Thyroid gland (tissue), 4 donors: Measurements from ENCODE around the gene PAQR3. TPM values are rescaled to one million over a fixed set of nuclear protein-coding genes. Genes with fewer than 3 reads are reported as not detected.
A peak's percentile ranks its signal among the peaks of the same experiment; 100 is the strongest.

Experiments
- DNase-seq, 2 donors: peaks; one replicate each; pipeline ENCODE4 v3.0.0-alpha.2; 2019
- H3K27ac ChIP-seq, 3 donors: fragments of 200-600 bp; sonication (generic); 1 replicate in 2 of 3; 2 replicates in 1 of 3; pipeline ENCODE4 v1.5.1; 2016 to 2019; ENCODE audit warnings: mild to moderate bottlenecking in 1 of 3, moderate library complexity in 1 of 3
- H3K27me3 ChIP-seq: fragments of 200-600 bp; sonication (generic); one replicate; pipeline ENCODE4 v1.5.1; 2019
- H3K36me3 ChIP-seq, 2 donors: fragments of 200-600 bp; sonication (generic); one replicate each; pipeline ENCODE4 v1.5.1; 2016 to 2019
- H3K4me1 ChIP-seq, 2 donors: fragments of 200-600 bp; sonication (generic); one replicate each; pipeline ENCODE4 v1.5.1; 2017 to 2019
- H3K4me3 ChIP-seq, 3 donors: fragments of 200-600 bp; sonication (generic); replicated peaks in 1 of 3; 1 replicate in 2 of 3; 2 replicates in 1 of 3; pipeline ENCODE4 v1.5.1; 2016; ENCODE audit warnings: mild to moderate bottlenecking in 1 of 3
- H3K9me3 ChIP-seq: fragments of 200-600 bp; sonication (generic); one replicate; pipeline ENCODE4 v1.5.1; 2017
- CTCF ChIP-seq, 6 experiments: fragments of 200-600 bp in 3 of 6; fragments of 450-650 bp in 3 of 6; sonication (generic) in 3 of 6; IDR thresholded peaks; one replicate each; pipeline ENCODE4 v1.5.1; 2016 to 2019; ENCODE audit warnings: antibody characterized with exemption in 6 of 6, mild to moderate bottlenecking in 2 of 6, inconsistent platforms in 1 of 6, moderate library complexity in 1 of 6
- POLR2A ChIP-seq, 2 donors: fragments of 450-650 bp; IDR thresholded peaks; one replicate each; pipeline ENCODE4 v1.6.1; 2017; ENCODE audit warnings: antibody characterized with exemption in 2 of 2, mild to moderate bottlenecking in 2 of 2, moderate library complexity in 1 of 2
- WGBS, 2 donors: methylation state at CpG; one replicate each; pipeline ENCODE4 v1.1.5; 2017; 5-methylcytosine and 5-hydroxymethylcytosine counted together
- intact Hi-C: fragments of 100-400 bp; cut with DNase I; formaldehyde crosslinking; loops from one replicate; pipeline ENCODE4 v1.15.1; 2023
- total RNA-seq, 4 donors: library from RNA; depleted of rRNA; stranded (reverse); fragments of >200 nt; gene quantifications; one replicate each; pipeline ENCODE4 v1.2.3, GENCODE V29; 2016

The PAQR3 gene, protein sequence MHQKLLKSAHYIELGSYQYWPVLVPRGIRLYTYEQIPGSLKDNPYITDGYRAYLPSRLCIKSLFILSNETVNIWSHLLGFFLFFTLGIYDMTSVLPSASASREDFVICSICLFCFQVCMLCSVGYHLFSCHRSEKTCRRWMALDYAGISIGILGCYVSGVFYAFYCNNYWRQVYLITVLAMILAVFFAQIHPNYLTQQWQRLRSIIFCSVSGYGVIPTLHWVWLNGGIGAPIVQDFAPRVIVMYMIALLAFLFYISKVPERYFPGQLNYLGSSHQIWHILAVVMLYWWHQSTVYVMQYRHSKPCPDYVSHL
- 10 to 100 TPM; 12.5 to 18.8 (median 15.2) TPM for total RNA-seq

- H3K27ac ChIP-seq, result peak within 1 kb of the TSS; percentile 10 to 81 (median 58)
- no peak for TF ChIP-seq CTCF (IDR thresholded peaks at IDR 0.05)
- TF ChIP-seq POLR2A (IDR thresholded peaks at IDR 0.05), result peak in 1 of 2 donors; percentile 90
- peaks cover 7 to 18% of the 10 kb centered on the region in 2 donors for H3K4me1 ChIP-seq
- H3K4me3 ChIP-seq, result peak within 1 kb of the TSS; percentile 54 to 78 (median 59)
- WGBS, 2 donors, result 0 to 1% methylated on average over 34 to 41 of the region's 77 CpGs
- H3K27me3 ChIP-seq, result no peaks in the 10 kb centered on the region
- no peaks in the 10 kb centered on the region for H3K36me3 ChIP-seq
- no peaks in the 10 kb centered on the region for H3K9me3 ChIP-seq
- intact Hi-C loops, result no loop called here
- DNase-seq, result peak; percentile 82 to 84
Measured at GRCh38 chr4:78938868-78939666, at the start of gene PAQR3. PAQR3 (minus strand) TSS chr4:78939438; CDS start chr4:78939224, 214 bp downstream.

DNA sequence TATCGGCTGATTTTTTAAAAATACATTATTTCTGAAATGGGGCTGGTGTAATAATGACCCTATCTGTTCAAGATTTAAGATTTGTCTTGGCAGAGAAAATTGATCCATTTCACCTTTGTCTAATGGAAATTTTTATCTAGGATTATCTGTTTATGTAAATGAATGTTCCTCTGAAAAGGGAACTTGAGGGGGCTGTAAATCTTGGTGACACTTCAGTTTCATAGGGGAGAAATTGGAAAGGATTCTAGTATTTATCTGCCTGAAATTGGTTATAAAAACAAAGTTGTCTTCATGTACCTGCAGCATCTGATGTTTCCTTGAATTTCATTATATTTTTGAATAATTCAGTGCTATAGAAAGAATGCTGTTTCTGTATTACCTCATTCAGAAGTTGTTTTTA is 48.4 kb upstream of the PAQR3 start:
- no peaks in the 10 kb centered on the region for H3K4me1 ChIP-seq
- no peak overlapping the region for H3K4me3 ChIP-seq
- TF ChIP-seq CTCF (IDR thresholded peaks at IDR 0.05) (no peak), POLR2A (IDR thresholded peaks at IDR 0.05) (no peak)
- H3K36me3 ChIP-seq, result no peaks in the 10 kb centered on the region
- intact Hi-C loops, result no loop called here
- H3K9me3 ChIP-seq, result no peaks in the 10 kb centered on the region
- WGBS, 2 donors, result 86 to 100% methylated on average over 1 of the region's 1 CpG
- no peak overlapping the region for H3K27ac ChIP-seq
- no peak for DNase-seq
- no peaks in the 10 kb centered on the region for H3K27me3 ChIP-seq

DNA sequence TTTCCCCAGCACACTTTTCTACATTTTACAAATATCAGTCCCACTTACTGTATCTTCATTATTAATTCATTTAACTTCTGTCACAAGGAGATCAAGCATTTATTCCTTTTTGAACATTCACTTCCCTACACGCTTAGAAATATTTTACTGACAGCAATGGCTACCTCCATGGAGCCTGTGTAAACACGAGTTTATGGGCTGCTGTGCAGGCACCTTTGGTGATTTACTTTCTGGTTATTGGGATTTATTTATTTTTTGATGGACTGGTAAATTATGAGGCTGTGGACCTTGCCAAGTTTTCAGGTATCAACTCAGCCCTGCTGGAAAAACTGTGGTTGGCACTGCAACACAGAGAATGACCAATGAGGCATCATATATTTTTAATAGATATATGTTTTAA is 45.4 kb upstream of the PAQR3 start:
- H3K36me3 ChIP-seq, result no peaks in the 10 kb centered on the region
- TF ChIP-seq POLR2A (IDR thresholded peaks at IDR 0.05), result no peak
- TF ChIP-seq CTCF (IDR thresholded peaks at IDR 0.05), result no peak
- WGBS, 2 donors, result 69 to 79% methylated on average over 2 of the region's 2 CpGs
- intact Hi-C loops, result no loop called here
- no peak overlapping the region for H3K4me3 ChIP-seq
- no peak overlapping the region for H3K27ac ChIP-seq
- DNase-seq, result no peak
- no peaks in the 10 kb centered on the region for H3K4me1 ChIP-seq
- H3K27me3 ChIP-seq, result no peaks in the 10 kb centered on the region
- H3K9me3 ChIP-seq, result no peaks in the 10 kb centered on the region

DNA sequence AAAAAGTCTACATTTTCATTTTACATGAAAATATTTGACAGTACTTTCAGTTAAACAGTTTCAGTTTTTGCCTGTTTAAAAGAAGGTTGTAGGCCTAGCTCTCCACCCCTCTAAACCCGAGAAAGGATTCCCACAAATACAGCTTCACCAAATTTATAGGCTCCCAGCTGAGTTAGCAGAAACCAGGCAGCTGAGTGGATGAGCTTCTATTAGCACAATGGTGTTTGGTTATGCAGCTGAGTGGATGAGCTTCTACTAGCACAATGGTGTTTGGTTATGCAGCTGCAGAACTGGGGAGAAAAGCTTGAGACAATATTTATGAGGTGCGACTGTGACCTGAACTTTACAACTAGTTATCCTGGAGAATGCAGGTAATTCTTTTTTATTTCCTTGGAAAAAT is 36.6 kb upstream of the PAQR3 start:
- Histone ChIP-seq H3K27me3 (no peaks in the 10 kb centered on the region), H3K9me3 (no peaks in the 10 kb centered on the region), H3K4me3 (no peak overlapping the region), H3K27ac (no peak overlapping the region), H3K4me1 (no peaks in the 10 kb centered on the region), H3K36me3 (no peaks in the 10 kb centered on the region)
- WGBS, 2 donors, result 41 to 46% methylated on average over 2 of the region's 2 CpGs
- TF ChIP-seq CTCF (IDR thresholded peaks at IDR 0.05), result no peak
- TF ChIP-seq POLR2A (IDR thresholded peaks at IDR 0.05), result no peak
- no peak for DNase-seq
- intact Hi-C loops, result no loop called here

GRCh38 chr4:78971776-78972175 is 32.5 kb upstream of the PAQR3 start:
- no peaks in the 10 kb centered on the region for H3K36me3 ChIP-seq
- no peak overlapping the region for H3K4me3 ChIP-seq
- H3K9me3 ChIP-seq, result no peaks in the 10 kb centered on the region
- no peak overlapping the region for H3K27ac ChIP-seq
- H3K4me1 ChIP-seq, result no peaks in the 10 kb centered on the region
- H3K27me3 ChIP-seq, result no peaks in the 10 kb centered on the region
- TF ChIP-seq CTCF (IDR thresholded peaks at IDR 0.05) (no peak), POLR2A (IDR thresholded peaks at IDR 0.05) (no peak)
- intact Hi-C loops, result no loop called here
- DNase-seq, result no peak
- WGBS, 2 donors, result 80 to 89% methylated on average over 1 of the region's 1 CpG
